ENCODE results near the gene CCDC91.

The CCDC91 gene

DNA sequence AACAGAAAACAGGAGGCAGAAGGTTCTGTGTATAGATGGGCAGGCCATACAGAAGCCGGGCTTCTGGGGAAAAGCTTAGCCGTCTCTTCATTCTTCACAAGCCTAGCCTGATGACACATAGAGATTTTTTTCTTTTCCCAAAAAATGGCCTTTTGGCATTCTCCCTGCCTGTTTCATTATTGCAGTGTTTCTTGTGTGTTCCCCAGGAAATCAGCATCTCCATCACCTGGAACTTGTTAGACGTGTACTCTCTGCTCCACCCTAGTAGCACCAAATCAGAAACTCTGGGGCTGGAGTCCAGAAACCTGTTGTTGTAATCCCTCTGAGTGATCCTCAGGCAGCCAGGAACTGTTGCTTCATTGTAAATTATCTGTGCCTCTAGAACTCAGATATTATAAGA is 388.1 kb downstream of the CCDC91 start:
- DNase-seq (ENCODE audit: low read depth, low spot score) = no peak

- no peak for DNase-seq (ENCODE audit: low read depth, low spot score)
These were observed 388.6 kb downstream of the CCDC91 start for GRCh38 chr12:28578833-28579252.

DNA sequence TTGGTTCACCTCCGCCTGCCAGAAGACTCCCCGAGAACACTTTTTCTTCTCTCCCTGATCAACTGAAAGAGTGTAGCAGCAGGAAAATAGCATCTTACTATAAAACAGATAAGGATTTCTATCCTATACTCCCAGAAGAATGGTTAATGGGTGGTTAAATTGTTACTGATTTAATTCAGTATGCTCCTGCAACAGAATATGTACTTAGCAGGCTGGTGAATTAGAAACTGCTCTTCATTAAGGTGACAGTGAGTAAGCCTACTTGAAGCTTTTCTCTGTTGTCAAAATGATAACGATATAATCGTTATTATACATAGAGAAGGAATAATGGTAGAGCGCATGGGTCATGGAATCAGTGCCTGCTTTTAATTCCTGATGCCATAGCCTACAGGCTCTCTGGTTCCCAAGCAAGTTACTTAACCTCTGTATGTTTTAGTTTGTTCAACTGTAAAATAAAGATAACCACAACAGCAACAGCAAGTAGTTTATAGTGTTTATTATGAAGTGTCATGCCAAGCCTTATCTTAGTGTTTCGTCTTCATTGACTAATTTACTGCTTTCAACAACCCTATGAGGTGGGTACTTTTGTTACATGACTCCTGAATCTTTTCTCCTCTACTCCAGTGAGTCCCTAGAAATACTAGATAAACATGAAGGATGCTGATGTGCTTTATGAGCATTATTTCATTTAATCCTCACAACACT is 392.6 kb downstream of the CCDC91 start:
- no peak for DNase-seq (ENCODE audit: low read depth, low spot score)

DNA sequence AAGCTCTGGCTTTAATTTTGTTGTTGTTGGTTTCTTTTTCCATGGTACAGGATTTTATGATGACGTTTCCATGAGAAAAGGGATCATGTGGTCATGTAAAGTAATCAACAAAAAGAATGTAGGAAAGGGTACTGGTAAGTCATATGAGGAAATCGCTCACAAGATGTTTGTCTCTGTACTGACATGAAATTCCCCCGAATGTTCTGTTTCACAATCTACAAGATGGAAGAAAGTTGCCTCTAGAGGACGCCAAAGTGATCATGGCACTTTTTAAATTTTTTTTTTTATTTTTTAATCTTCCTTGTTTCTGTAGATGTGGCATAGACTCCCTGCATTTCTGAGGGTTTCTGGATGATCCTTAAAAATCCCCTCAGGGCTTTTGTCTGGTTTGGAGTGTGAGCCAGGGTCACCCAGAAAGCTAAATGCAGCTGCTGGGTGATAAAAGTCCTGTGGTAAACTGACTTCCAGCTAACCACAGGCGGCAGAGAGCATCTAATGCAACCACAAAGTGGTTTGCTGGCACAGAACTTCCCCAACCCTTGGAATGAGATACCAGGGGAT is 393.5 kb downstream of the CCDC91 start:
- DNase-seq (ENCODE audit: low read depth, low spot score) = no peak

- DNase-seq (ENCODE audit: low read depth, low spot score) = no peak
These were observed 394.9 kb downstream of the CCDC91 start for GRCh38 chr12:28585146-28585545.

DNA sequence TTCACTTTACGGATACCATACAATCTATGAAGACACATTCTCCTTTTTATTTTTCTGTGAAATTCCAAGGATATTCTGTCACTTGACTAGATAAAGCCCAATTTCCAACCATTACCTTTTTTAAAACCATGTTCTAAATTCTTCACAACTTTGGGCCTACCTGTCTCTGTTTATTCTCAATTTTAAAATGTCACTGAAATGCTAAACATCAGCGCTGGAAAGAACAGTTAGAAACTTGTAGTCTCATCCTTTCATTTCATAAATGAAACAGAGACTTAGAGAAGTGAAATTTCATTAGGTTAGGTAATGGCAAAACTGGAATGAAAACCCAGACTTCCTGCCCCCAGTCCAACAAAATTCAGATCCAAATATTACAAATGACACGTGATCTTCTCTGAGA is 396.2 kb downstream of the CCDC91 start:
- no peak for DNase-seq (ENCODE audit: low read depth, low spot score)

DNA sequence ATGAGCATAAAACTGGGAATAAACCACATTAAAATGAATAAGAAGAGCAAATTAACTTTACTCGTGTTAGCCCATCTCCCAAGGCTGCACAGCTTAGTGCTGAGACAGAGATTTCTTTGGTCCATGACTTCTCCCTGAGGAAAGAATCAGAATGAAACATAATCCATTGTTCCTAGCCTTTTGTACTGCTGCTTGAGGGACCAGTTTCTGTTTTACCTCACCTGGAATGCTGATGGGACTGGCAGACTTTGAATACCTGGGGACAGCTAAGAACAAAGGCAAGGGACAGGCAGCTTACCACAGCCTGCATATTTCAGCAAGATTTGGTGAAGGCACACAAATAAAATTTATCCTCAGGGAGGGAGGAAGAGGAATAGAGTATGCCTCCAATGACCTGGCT is 401.6 kb downstream of the CCDC91 start:
- no peak for DNase-seq (ENCODE audit: low read depth, low spot score)

Data from smooth muscle cell of the brain vasculature (primary cell).